ENCODE measurements around the gene CASP10. TPM values are rescaled to one million over a fixed set of nuclear protein-coding genes. Genes with fewer than 3 reads are reported as not detected.

The CASP10 gene
- total and polyA plus RNA-seq, 2 of the 13 experiments (the other 11 are each of a cell fraction or from before 2014, with no cell fraction given) = 22.2 to 23.8 TPM

DNA sequence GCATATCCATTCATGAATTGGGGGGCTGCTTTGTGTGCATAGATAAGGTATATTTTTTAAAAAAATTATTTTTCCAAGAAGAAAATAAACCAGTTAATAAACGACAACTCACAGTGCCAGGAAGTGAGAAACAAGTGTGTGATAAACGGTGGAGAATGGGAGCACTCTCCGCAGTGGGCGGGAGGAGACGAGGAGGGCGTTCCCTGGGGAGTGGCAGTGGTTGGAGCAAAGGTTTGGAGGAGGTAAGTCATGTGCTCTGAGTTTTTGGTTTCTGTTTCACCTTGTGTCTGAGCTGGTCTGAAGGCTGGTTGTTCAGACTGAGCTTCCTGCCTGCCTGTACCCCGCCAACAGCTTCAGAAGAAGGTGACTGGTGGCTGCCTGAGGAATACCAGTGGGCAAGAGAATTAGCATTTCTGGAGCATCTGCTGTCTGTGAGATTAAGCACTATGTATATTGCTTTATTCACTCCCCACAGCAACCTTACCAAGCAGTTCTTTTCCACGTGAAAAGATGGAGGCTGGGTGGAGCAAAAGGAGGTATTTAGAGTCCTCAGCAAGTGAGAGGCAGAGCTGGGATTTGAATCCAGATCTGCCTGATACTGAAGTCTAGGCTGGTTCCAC lies 50.4 kb downstream of the CASP10 start (continued):
- TF ChIP-seq ZBTB20 (CRISPR knock-in tag; IDR thresholded peaks at IDR 0.05; ENCODE audit: borderline replicate concordance, low read depth) (no peak), SP4 (CRISPR knock-in tag; IDR thresholded peaks at IDR 0.05) (peak; percentile 44; the same call in 1 of the 2 replicates), ZNF558 (CRISPR knock-in tag; IDR thresholded peaks at IDR 0.05; ENCODE audit: borderline replicate concordance) (no peak), ZNF121 (CRISPR knock-in tag; IDR thresholded peaks at IDR 0.05) (no peak), ZNF878 (CRISPR knock-in tag; IDR thresholded peaks at IDR 0.05) (no peak), STAG1 (CRISPR knock-in tag; IDR thresholded peaks at IDR 0.05) (no peak), DNMT3B (CRISPR knock-in tag; conservative IDR thresholded peaks at IDR 0.05) (no peak), KLF9 (CRISPR knock-in tag; IDR thresholded peaks at IDR 0.05; ENCODE audit: low read depth) (no peak), HDAC2 (CRISPR knock-in tag; IDR thresholded peaks at IDR 0.05) (peak; percentile 68; the same call in 1 of the 2 replicates), JARID2 (CRISPR knock-in tag; IDR thresholded peaks at IDR 0.05; ENCODE audit: insufficient replicate concordance) (no peak), ZNF652 (CRISPR knock-in tag; IDR thresholded peaks at IDR 0.05; ENCODE audit: borderline replicate concordance, low read depth) (no peak), SKI (IDR thresholded peaks at IDR 0.05; ENCODE audit: partially characterized antibody) (peak; percentile 28), TBL1XR1 (IDR thresholded peaks at IDR 0.05; ENCODE audit: borderline replicate concordance, low read length, partially characterized antibody) (no peak), HDAC6 (IDR thresholded peaks at IDR 0.05; ENCODE audit: low read depth, low read length) (no peak), POLR2G (IDR thresholded peaks at IDR 0.05; ENCODE audit: low read depth, low read length) (peak; percentile 87), FOXK2 (IDR thresholded peaks at IDR 0.05) (peak; percentile 86), ZBTB21 (CRISPR knock-in tag; IDR thresholded peaks at IDR 0.05) (no peak), PAF1 (CRISPR knock-in tag; IDR thresholded peaks at IDR 0.05) (no peak), ZEB1 (IDR thresholded peaks at IDR 0.05; ENCODE audit: insufficient replicate concordance, low read depth) (no peak), ZNF75D (CRISPR knock-in tag; IDR thresholded peaks at IDR 0.05; ENCODE audit: borderline replicate concordance) (no peak), ATF7 (IDR thresholded peaks at IDR 0.05) (no peak), ATF7 (CRISPR knock-in tag; IDR thresholded peaks at IDR 0.05) (no peak), MIXL1 (CRISPR knock-in tag; IDR thresholded peaks at IDR 0.05) (peak; percentile 47; the same call in 1 of the 2 replicates)
- TF ChIP-seq, protein P1, sequence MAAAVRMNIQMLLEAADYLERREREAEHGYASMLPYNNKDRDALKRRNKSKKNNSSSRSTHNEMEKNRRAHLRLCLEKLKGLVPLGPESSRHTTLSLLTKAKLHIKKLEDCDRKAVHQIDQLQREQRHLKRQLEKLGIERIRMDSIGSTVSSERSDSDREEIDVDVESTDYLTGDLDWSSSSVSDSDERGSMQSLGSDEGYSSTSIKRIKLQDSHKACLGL (CRISPR knock-in tag; IDR thresholded peaks at IDR 0.05) = peak; percentile 36; the same call in 1 of the 2 replicates
- TF ChIP-seq, protein P2, sequence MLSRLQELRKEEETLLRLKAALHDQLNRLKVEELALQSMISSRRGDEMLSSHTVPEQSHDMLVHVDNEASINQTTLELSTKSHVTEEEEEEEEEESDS (CRISPR knock-in tag; IDR thresholded peaks at IDR 0.05; ENCODE audit: borderline replicate concordance) = no peak
- TF ChIP-seq, protein P3, sequence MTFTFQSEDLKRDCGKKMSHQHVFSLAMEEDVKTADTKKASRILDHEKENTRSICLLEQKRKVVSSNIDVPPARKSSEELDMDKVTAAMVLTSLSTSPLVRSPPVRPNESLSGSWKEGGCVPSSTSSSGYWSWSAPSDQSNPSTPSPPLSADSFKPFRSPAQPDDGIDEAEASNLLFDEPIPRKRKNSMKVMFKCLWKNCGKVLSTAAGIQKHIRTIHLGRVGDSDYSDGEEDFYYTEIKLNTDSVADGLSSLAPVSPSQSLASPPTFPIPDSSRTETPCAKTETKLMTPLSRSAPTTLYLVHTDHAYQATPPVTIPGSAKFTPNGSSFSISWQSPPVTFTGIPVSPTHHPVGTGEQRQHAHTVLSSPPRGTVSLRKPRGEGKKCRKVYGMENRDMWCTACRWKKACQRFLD (CRISPR knock-in tag; IDR thresholded peaks at IDR 0.05; ENCODE audit: borderline replicate concordance) = no peak
- TF ChIP-seq, protein P4, sequence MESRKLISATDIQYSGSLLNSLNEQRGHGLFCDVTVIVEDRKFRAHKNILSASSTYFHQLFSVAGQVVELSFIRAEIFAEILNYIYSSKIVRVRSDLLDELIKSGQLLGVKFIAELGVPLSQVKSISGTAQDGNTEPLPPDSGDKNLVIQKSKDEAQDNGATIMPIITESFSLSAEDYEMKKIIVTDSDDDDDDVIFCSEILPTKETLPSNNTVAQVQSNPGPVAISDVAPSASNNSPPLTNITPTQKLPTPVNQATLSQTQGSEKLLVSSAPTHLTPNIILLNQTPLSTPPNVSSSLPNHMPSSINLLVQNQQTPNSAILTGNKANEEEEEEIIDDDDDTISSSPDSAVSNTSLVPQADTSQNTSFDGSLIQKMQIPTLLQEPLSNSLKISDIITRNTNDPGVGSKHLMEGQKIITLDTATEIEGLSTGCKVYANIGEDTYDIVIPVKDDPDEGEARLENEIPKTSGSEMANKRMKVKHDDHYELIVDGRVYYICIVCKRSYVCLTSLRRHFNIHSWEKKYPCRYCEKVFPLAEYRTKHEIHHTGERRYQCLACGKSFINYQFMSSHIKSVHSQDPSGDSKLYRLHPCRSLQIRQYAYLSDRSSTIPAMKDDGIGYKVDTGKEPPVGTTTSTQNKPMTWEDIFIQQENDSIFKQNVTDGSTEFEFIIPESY (CRISPR knock-in tag; IDR thresholded peaks at IDR 0.05) = peak; percentile 18; the same call in 1 of the 2 replicates

Data from HepG2 (cell line).